IMR-90 (cell line): Measurements from ENCODE around the gene CTIF.

Experiments used
- MAFK ChIP-seq: IDR thresholded peaks from 2 replicates; pipeline ENCODE4 v1.6.1; 2012; ENCODE audit warnings: low read depth, low read length, improper control_type of control experiment
- TF ChIP-seq, protein P1 (sequence below): conservative IDR thresholded peaks from 2 replicates; pipeline ENCODE4 v1.5.1; 2012; ENCODE audit warnings: mild to moderate bottlenecking, low read depth, low read length, improper control_type of control experiment

DNA sequence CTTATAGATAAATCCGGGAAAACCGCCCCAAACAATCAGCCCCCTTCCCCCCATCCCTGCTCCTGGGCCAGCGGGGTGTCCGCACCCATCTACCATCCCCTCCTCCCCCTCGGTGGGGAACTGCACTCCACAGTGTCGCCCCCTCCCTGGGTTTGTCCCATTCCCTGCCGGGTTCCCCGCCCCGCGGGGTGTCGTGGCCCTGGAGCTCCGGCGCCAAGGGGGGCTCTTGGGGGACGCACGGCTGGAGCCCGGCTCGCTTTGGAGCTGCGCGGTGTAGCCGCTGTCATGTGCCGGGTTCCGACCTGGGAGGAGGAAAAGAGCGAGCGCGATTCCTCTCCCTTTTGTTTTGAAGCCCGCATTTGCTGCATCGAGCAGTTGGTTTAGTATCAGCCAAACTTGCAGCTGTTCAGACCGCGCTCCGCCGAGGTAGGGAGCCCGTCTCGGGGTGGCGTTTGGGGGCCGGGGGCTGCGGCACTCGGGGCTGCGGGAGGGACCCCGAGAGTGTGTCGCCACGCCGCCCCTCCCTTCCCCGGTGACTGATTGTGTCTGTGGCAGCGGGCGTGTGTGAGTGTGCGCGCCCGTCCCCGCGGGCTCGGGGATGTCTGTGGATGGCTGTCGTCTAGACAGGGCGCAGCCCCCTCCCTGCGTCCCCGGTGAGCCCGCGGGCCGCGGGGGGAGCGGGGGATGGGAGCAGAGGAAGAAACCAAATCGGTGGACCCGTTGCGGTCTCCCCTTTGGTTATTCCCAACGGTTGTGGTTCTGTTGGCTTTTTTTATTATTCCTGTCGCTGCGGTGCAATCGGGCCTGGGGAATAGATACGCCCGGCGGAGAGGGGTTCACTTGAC lies 797 bp downstream of the CTIF start:
- TF ChIP-seq MAFK: no peak
- TF ChIP-seq, protein P1, sequence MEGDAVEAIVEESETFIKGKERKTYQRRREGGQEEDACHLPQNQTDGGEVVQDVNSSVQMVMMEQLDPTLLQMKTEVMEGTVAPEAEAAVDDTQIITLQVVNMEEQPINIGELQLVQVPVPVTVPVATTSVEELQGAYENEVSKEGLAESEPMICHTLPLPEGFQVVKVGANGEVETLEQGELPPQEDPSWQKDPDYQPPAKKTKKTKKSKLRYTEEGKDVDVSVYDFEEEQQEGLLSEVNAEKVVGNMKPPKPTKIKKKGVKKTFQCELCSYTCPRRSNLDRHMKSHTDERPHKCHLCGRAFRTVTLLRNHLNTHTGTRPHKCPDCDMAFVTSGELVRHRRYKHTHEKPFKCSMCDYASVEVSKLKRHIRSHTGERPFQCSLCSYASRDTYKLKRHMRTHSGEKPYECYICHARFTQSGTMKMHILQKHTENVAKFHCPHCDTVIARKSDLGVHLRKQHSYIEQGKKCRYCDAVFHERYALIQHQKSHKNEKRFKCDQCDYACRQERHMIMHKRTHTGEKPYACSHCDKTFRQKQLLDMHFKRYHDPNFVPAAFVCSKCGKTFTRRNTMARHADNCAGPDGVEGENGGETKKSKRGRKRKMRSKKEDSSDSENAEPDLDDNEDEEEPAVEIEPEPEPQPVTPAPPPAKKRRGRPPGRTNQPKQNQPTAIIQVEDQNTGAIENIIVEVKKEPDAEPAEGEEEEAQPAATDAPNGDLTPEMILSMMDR: no peak
